Activated B cell treated with CpG ODN at 0.5 μM for 24 hours (primary cell): ENCODE results near the gene SNAPC5. TPM values are rescaled to one million over a fixed set of nuclear protein-coding genes. Genes with fewer than 3 reads are reported as not detected.
"Not testable (repeated sequence)": the region's sequence is repeated elsewhere in the genome, so short reads cannot be mapped to it uniquely, and the experiment has no call there.

Source experiments
- ATAC-seq: fragments of 200-7000 bp; cut with Tn5 transposase; one replicate; pipeline ENCODE4 v1.10.0; 2021; ENCODE audit warnings: low read depth, mild to moderate bottlenecking, moderate library complexity
- CTCF ChIA-PET: fragments of 350-600 bp; sonication (Branson Sonifier 250); formaldehyde crosslinking; loops from one replicate; lab custom pipeline; 2021; ENCODE audit warnings: antibody characterized with exemption; lab: Charles Lee
- POLR2A ChIA-PET: fragments of 350-600 bp; sonication (Branson Sonifier 250); formaldehyde crosslinking; loops from one replicate; lab custom pipeline; 2021; ENCODE audit warnings: antibody characterized with exemption; lab: Charles Lee
- DNase-seq: peaks from one replicate; pipeline ENCODE4 v3.0.0; 2022
- H3K27ac Mint-ChIP-seq: one replicate; pipeline ENCODE4 v1.8.0; 2020; ENCODE audit warnings: mixed read lengths
- H3K27me3 Mint-ChIP-seq: one replicate; pipeline ENCODE4 v1.8.0; 2021; ENCODE audit warnings: mixed read lengths
- H3K36me3 Mint-ChIP-seq: one replicate; pipeline ENCODE4 v1.8.0; 2021; ENCODE audit warnings: low read depth, mixed read lengths
- H3K4me1 Mint-ChIP-seq: one replicate; pipeline ENCODE4 v1.8.0; 2021; ENCODE audit warnings: mixed read lengths
- H3K4me3 Mint-ChIP-seq: one replicate; pipeline ENCODE4 v1.8.0; 2020; ENCODE audit warnings: mild to moderate bottlenecking, mixed read lengths
- H3K9me3 Mint-ChIP-seq: one replicate; pipeline ENCODE4 v1.8.0; 2020; ENCODE audit warnings: mixed read lengths
- CTCF ChIP-seq: fragments of 200-600 bp; IDR thresholded peaks from one replicate; pipeline ENCODE4 v1.8.0; 2022; ENCODE audit warnings: antibody characterized with exemption, mild to moderate bottlenecking
- intact Hi-C: fragments of 100-400 bp; cut with micrococcal nuclease; formaldehyde crosslinking; loops from one replicate; pipeline ENCODE4 v1.15.1; 2024
- total RNA-seq: library from RNA; stranded (reverse); gene quantifications from 2 replicates; pipeline ENCODE4 v1.2.3, GENCODE V29; 2022

Gene SNAPC5
- total RNA-seq, 1 donor from 2014 or later = 28.5 TPM

- DNase-seq (no peak), ATAC-seq (peak; percentile 6)
- H3K9me3 Mint-ChIP-seq = no peaks in the 10 kb centered on the region
- peak overlapping the region; percentile 100 for H3K4me3 Mint-ChIP-seq
- H3K4me1 Mint-ChIP-seq = peaks cover 38% of the 10 kb centered on the region
- H3K36me3 Mint-ChIP-seq = peaks cover 52% of the 10 kb centered on the region
- no peak for TF ChIP-seq CTCF
- intact Hi-C loops = loop anchor here (1.0 to 10.0 kb wide), 8 partner anchors 8 to 1329 kb away; partner anchors contain the start of genes AAGAB, DIS3L, DPP8 and IQCH
- ChIA-PET CTCF (no interaction called here), POLR2A (interaction anchor here (0.6 to 3.5 kb wide), 13 partner anchors 11 to 1932 kb away, joined by 3 to 24 read pairs (median 4); partner anchors contain the start of genes DIS3L, MAP2K1, RAB11A and RNU5B-1)
- peak overlapping the region; percentile 100 for H3K27ac Mint-ChIP-seq
- no peaks in the 10 kb centered on the region for H3K27me3 Mint-ChIP-seq
Measured at GRCh38 chr15:66505430-66505811, 7.9 kb upstream of the SNAPC5 start.

- H3K36me3 Mint-ChIP-seq = peaks cover 58% of the 10 kb centered on the region
- H3K27ac Mint-ChIP-seq = peak within 1 kb of the TSS; percentile 100
- POLR2A ChIA-PET = interaction anchor here (0.5 to 3.5 kb wide), 16 partner anchors 11 to 1931 kb away, joined by 3 to 24 read pairs (median 4); partner anchors contain the start of genes DIS3L, FEM1B, MAP2K1 and RAB11A
- no peak for TF ChIP-seq CTCF
- peak; percentile 70 for DNase-seq
- H3K9me3 Mint-ChIP-seq = no peaks in the 10 kb centered on the region
- intact Hi-C loops = loop anchor here (1.0 to 10.0 kb wide), 10 partner anchors 7 to 1330 kb away; partner anchors contain the start of genes AAGAB, C15orf61, DIS3L and DPP8
- peak within 1 kb of the TSS; percentile 100 for H3K4me3 Mint-ChIP-seq
- CTCF ChIA-PET = no interaction called here
- H3K27me3 Mint-ChIP-seq = no peaks in the 10 kb centered on the region
- peaks cover 42% of the 10 kb centered on the region for H3K4me1 Mint-ChIP-seq
- ATAC-seq = peak; percentile 85
Measured at GRCh38 chr15:66504563-66505429, 7.2 kb upstream of the SNAPC5 start, which contains the start of the genes RPL4 and ZWILCH. TSS of gene RPL4 (minus strand) at chr15:66504855. CDS start at chr15:66504790, 65 bp downstream. TSS of gene ZWILCH (plus strand) at chr15:66505326. CDS start at chr15:66505339, 13 bp downstream.

GRCh38 chr15:66503780-66504562 is 6.4 kb upstream of the SNAPC5 start:
- CTCF ChIA-PET = no interaction called here
- peaks cover 42% of the 10 kb centered on the region for H3K4me1 Mint-ChIP-seq
- H3K27ac Mint-ChIP-seq = peak overlapping the region; percentile 100
- POLR2A ChIA-PET = interaction anchor here (0.5 to 3.5 kb wide), 11 partner anchors 21 to 1996 kb away, joined by 3 to 24 read pairs (median 4); partner anchors contain the start of genes FEM1B, MAP2K1, RNU5B-1 and TIPIN
- no peak for DNase-seq
- H3K4me3 Mint-ChIP-seq = peak overlapping the region; percentile 100
- H3K9me3 Mint-ChIP-seq = no peaks in the 10 kb centered on the region
- TF ChIP-seq CTCF = no peak
- no peak for ATAC-seq
- H3K27me3 Mint-ChIP-seq = no peaks in the 10 kb centered on the region
- peaks cover 66% of the 10 kb centered on the region for H3K36me3 Mint-ChIP-seq
- intact Hi-C loops = loop anchor here (1.0 to 10.0 kb wide), 7 partner anchors 148 to 1331 kb away; partner anchors contain the start of genes AAGAB, C15orf61, DIS3L and IQCH

- H3K9me3 Mint-ChIP-seq, CTCF ChIA-PET, DNase-seq, H3K27me3 Mint-ChIP-seq, ATAC-seq: not testable (repeated sequence)
- peaks cover 48% of the 10 kb centered on the region for H3K4me1 Mint-ChIP-seq
- intact Hi-C loops = loop anchor here (5.0 to 10.0 kb wide), 4 partner anchors 752 to 1332 kb away; partner anchors contain the start of genes AAGAB, C15orf61, IQCH and RNU5B-1
- POLR2A ChIA-PET = interaction anchor here (0.5 to 3.5 kb wide), 6 partner anchors 22 to 1995 kb away, joined by 3 to 24 read pairs (median 5); partner anchors contain the start of genes MAP2K1 and TIPIN
- peak overlapping the region; percentile 100 for H3K4me3 Mint-ChIP-seq
- peak overlapping the region; percentile 100 for H3K27ac Mint-ChIP-seq
- peaks cover 73% of the 10 kb centered on the region for H3K36me3 Mint-ChIP-seq
Measured at GRCh38 chr15:66503041-66503648, 5.6 kb upstream of the SNAPC5 start.
